AG09319 (cell line): ENCODE results near the gene POLR2L.

Experiments used
- DNase-seq: peaks from one replicate; pipeline ENCODE4 v3.0.0-alpha.2; 2010; ENCODE audit warnings: low read depth; ENCODE audit errors: extremely low read depth
- CTCF ChIP-seq: IDR thresholded peaks from 2 replicates; pipeline ENCODE4 v1.5.1; 2011; ENCODE audit warnings: low read depth, mild to moderate bottlenecking, inconsistent platforms, low read length, moderate library complexity

Gene POLR2L

GRCh38 chr11:869399-870126, 27.2 kb upstream of the POLR2L start:
- TF ChIP-seq CTCF, result no peak
- DNase-seq, result no peak

GRCh38 chr11:868802-869201, 26.5 kb upstream of the POLR2L start:
- no peak for DNase-seq
- TF ChIP-seq CTCF, result no peak

- TF ChIP-seq CTCF, result no peak
- DNase-seq, result no peak
Observed at GRCh38 chr11:868394-868793, 26.1 kb upstream of the POLR2L start.

GRCh38 chr11:867856-868358, 25.6 kb upstream of the POLR2L start:
- no peak for DNase-seq
- no peak for TF ChIP-seq CTCF

- no peak for TF ChIP-seq CTCF
- DNase-seq, result no peak
Observed at GRCh38 chr11:866481-866880, 24.2 kb upstream of the POLR2L start.

- DNase-seq, result no peak
- TF ChIP-seq CTCF, result no peak
Observed at GRCh38 chr11:865462-866430, 23.4 kb upstream of the POLR2L start.

- no peak for DNase-seq
- no peak for TF ChIP-seq CTCF
Observed at GRCh38 chr11:864898-865297, 22.6 kb upstream of the POLR2L start.
